GM10266 (cell line): ENCODE results near the gene IGSF11.

Experiments
- DNase-seq: peaks from one replicate; pipeline ENCODE4 v3.0.0; 2012; ENCODE audit errors: extremely low spot score
- CTCF ChIP-seq: IDR thresholded peaks from 2 replicates; pipeline ENCODE4 v1.5.1; 2012; ENCODE audit warnings: mild to moderate bottlenecking, low read depth; ENCODE audit not compliant: control insufficient read depth, insufficient read depth; ENCODE audit errors: missing control alignments

IGSF11 gene

GRCh38 chr3:119018690-119019463 lies 15.8 kb downstream of the IGSF11 start:
- no peak for DNase-seq
- TF ChIP-seq CTCF = no peak

GRCh38 chr3:119015942-119016341 lies 18.7 kb downstream of the IGSF11 start:
- TF ChIP-seq CTCF = no peak
- DNase-seq = no peak

GRCh38 chr3:119013951-119014350 lies 20.7 kb downstream of the IGSF11 start:
- no peak for TF ChIP-seq CTCF
- no peak for DNase-seq

- DNase-seq = no peak
- no peak for TF ChIP-seq CTCF
Measured at GRCh38 chr3:119011528-119011927, 23.1 kb downstream of the IGSF11 start.

- no peak for TF ChIP-seq CTCF
Measured at GRCh38 chr3:118997190-118997589, 37.5 kb downstream of the IGSF11 start.

GRCh38 chr3:118991775-118992174 lies 42.9 kb downstream of the IGSF11 start:
- no peak for DNase-seq
- no peak for TF ChIP-seq CTCF

More at GRCh38 chr3:118997190-118997589, 37.5 kb downstream of the IGSF11 start:
- no peak for DNase-seq

GRCh38 chr3:118990823-118991560 lies 43.7 kb downstream of the IGSF11 start:
- DNase-seq = no peak
- TF ChIP-seq CTCF = no peak
